Gastrocnemius medialis (tissue), 4 donors: ENCODE results near the gene HIRA. TPM values are rescaled to one million over a fixed set of nuclear protein-coding genes. Genes with fewer than 3 reads are reported as not detected.
A peak's percentile ranks its signal among the peaks of the same experiment; 100 is the strongest.

Source experiments
- ATAC-seq, 2 donors: fragments of 150-250 bp; one replicate each; pipeline ENCODE4 v1.9.1; 2016
- DNase-seq, 2 donors: peaks; one replicate each; pipeline ENCODE4 v3.0.0-alpha.2; 2019
- H3K27ac ChIP-seq, 4 donors: fragments of 200-600 bp; sonication (generic); 1 replicate in 1 of 4; 2 replicates in 3 of 4; pipeline ENCODE4 v1.5.1; 2016 to 2018; ENCODE audit warnings: mild to moderate bottlenecking in 2 of 4, moderate library complexity in 1 of 4
- H3K27me3 ChIP-seq, 3 donors: fragments of 200-600 bp; sonication (generic) in 2 of 3; 1 replicate in 1 of 3; 2 replicates in 2 of 3; pipeline versions ENCODE4 v1.5.1 to v1.6.0; 2016 to 2019; ENCODE audit warnings: mild to moderate bottlenecking in 1 of 3, moderate library complexity in 1 of 3
- H3K36me3 ChIP-seq, 2 donors: fragments of 200-600 bp; sonication (generic) in 1 of 2; one replicate each; pipeline ENCODE4 v1.5.1; 2017 to 2018
- H3K4me1 ChIP-seq, 2 donors: fragments of 200-600 bp; sonication (generic) in 1 of 2; one replicate each; pipeline ENCODE4 v1.5.1; 2016 to 2017; ENCODE audit warnings: mild to moderate bottlenecking in 2 of 2
- H3K4me3 ChIP-seq, 4 donors: fragments of 200-600 bp; sonication (generic) in 3 of 4; 1 replicate in 1 of 4; 2 replicates in 3 of 4; pipeline ENCODE4 v1.5.1; 2016 to 2019; ENCODE audit warnings: mild to moderate bottlenecking in 2 of 4
- H3K9me3 ChIP-seq, 3 donors: fragments of 200-600 bp; sonication (generic) in 2 of 3; 1 replicate in 1 of 3; 2 replicates in 2 of 3; pipeline ENCODE4 v1.5.1; 2016 to 2019
- POLR2A ChIP-seq, 2 donors: fragments of 450-650 bp; IDR thresholded peaks; one replicate each; pipeline ENCODE4 v1.6.1; 2017; ENCODE audit warnings: antibody characterized with exemption in 2 of 2, mild to moderate bottlenecking in 2 of 2, moderate library complexity in 2 of 2
- in situ Hi-C, 4 donors: fragments of 200-750 bp; cut with MboI; loops; one replicate each; pipeline versions ENCODE4 v1.15.0 to v1.8.0; 2017; ENCODE audit warnings: low sequenced_read_pairs in 4 of 4
- intact Hi-C: fragments of 100-400 bp; cut with DNase I; formaldehyde crosslinking; loops from one replicate; pipeline ENCODE4 v1.15.1; 2023; ENCODE audit warnings: low total_unique reads
- total RNA-seq, 4 donors: library from RNA; depleted of rRNA; stranded (reverse); fragments of >200 nt; gene quantifications; one replicate each; pipeline versions ENCODE4 v1.1.0 to v1.2.3, GENCODE V29; 2016
- TF ChIP-seq, protein P1 (sequence below), 5 experiments: fragments of 450-650 bp in 3 of 5; fragments of 200-600 bp in 2 of 5; sonication (generic) in 2 of 5; IDR thresholded peaks in 4 of 5; conservative IDR thresholded peaks in 1 of 5; 1 replicate in 4 of 5; 2 replicates in 1 of 5; pipeline ENCODE4 v1.5.1; 2016 to 2019; ENCODE audit warnings: antibody characterized with exemption in 5 of 5, mild to moderate bottlenecking in 3 of 5, moderate library complexity in 3 of 5

Gene HIRA
- total RNA-seq, 4 donors from 2014 or later: 14.2 to 46.8 (median 24.6) TPM

GRCh38 chr22:19341500-19341899 lies 90.0 kb downstream of the HIRA start:
- intact Hi-C loops: no loop called here
- H3K36me3 ChIP-seq: peaks cover 4 to 64% of the 10 kb centered on the region in 2 donors
- no peaks in the 10 kb centered on the region for H3K4me1 ChIP-seq
- ATAC-seq: no peak
- in situ Hi-C loops: loop anchor here in 1 of 4 donors (25.0 kb wide), 1 partner anchor 296 kb away; no protein-coding TSS in a partner anchor
- no peaks in the 10 kb centered on the region for H3K27me3 ChIP-seq
- H3K27ac ChIP-seq: no peak overlapping the region
- TF ChIP-seq POLR2A (IDR thresholded peaks at IDR 0.05): no peak
- H3K9me3 ChIP-seq: peaks cover 0 to 9% (median 0%) of the 10 kb centered on the region in 3 donors
- no peak overlapping the region for H3K4me3 ChIP-seq
- DNase-seq: no peak

GRCh38 chr22:19337137-19337536 lies 94.4 kb downstream of the HIRA start:
- TF ChIP-seq, protein P1, sequence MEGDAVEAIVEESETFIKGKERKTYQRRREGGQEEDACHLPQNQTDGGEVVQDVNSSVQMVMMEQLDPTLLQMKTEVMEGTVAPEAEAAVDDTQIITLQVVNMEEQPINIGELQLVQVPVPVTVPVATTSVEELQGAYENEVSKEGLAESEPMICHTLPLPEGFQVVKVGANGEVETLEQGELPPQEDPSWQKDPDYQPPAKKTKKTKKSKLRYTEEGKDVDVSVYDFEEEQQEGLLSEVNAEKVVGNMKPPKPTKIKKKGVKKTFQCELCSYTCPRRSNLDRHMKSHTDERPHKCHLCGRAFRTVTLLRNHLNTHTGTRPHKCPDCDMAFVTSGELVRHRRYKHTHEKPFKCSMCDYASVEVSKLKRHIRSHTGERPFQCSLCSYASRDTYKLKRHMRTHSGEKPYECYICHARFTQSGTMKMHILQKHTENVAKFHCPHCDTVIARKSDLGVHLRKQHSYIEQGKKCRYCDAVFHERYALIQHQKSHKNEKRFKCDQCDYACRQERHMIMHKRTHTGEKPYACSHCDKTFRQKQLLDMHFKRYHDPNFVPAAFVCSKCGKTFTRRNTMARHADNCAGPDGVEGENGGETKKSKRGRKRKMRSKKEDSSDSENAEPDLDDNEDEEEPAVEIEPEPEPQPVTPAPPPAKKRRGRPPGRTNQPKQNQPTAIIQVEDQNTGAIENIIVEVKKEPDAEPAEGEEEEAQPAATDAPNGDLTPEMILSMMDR (IDR thresholded peaks at IDR 0.05 in 4 of 5, conservative IDR thresholded peaks at IDR 0.05 in 1 of 5): no peak
- no peak for TF ChIP-seq POLR2A (IDR thresholded peaks at IDR 0.05)
- no peak overlapping the region for H3K27ac ChIP-seq
- in situ Hi-C loops (loop anchor here in 1 of 4 donors (25.0 kb wide), 1 partner anchor 300 kb away; no protein-coding TSS in a partner anchor), intact Hi-C loops (no loop called here)
- no peaks in the 10 kb centered on the region for H3K27me3 ChIP-seq
- DNase-seq (no peak), ATAC-seq (no peak)
- no peak overlapping the region for H3K4me3 ChIP-seq
- peaks cover 0 to 76% of the 10 kb centered on the region in 2 donors for H3K36me3 ChIP-seq
- H3K4me1 ChIP-seq: no peaks in the 10 kb centered on the region
- peaks cover 0 to 9% (median 0%) of the 10 kb centered on the region in 3 donors for H3K9me3 ChIP-seq

DNA sequence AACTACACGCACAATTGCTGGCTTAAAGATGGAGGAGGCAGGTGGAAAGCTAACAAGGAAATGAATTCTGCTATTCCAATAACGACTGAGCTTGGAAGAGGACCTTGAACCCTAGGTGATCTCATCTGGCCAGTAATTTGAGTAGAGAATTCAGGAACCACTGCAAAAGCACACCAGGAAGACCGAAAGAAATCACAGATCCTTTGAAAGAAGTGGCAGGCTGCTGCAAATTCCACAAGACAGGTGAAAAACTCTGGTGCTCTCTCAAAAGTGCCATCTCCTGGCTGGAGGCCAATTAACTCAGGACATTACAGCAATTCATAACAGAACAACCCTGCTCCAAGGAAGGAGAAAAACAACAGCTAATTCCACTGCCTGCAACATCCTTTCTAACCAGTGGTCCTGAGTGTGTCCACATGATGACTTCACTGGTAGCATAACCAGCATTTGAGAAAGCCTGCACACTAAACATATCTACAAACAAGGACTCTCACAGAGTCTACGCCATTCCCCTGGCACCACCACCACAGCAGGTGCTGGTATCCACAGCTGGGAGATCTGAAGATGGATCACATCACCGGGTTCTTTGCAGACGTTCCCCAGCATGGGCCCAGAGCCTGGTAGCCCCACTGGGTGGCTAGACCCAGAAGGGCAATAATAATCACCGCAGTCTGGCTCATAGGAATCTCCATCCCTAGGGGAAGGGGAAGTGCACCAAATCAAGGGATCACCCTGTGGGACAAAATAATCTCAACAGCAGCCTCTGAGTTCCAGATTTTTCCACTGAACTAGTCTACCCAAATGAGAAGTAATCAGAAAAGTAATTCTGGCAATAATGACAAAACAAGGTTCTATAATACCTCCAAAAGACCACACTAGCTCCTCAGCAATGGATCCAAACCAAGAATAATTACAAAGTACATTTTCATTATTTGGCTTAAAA lies 95.1 kb downstream of the HIRA start:
- in situ Hi-C loops: loop anchor here in 1 of 4 donors (25.0 kb wide), 1 partner anchor 301 kb away; no protein-coding TSS in a partner anchor
- TF ChIP-seq POLR2A (IDR thresholded peaks at IDR 0.05): no peak
- TF ChIP-seq, protein P1 (IDR thresholded peaks at IDR 0.05 in 4 of 5, conservative IDR thresholded peaks at IDR 0.05 in 1 of 5): no peak
- Histone ChIP-seq H3K4me3 (no peak overlapping the region), H3K27me3 (no peaks in the 10 kb centered on the region), H3K9me3 (peaks cover 0 to 9% (median 0%) of the 10 kb centered on the region in 3 donors), H3K4me1 (no peaks in the 10 kb centered on the region), H3K36me3 (peaks cover 0 to 84% of the 10 kb centered on the region in 2 donors), H3K27ac (no peak overlapping the region)
- no peak for ATAC-seq
- no peak for DNase-seq
- intact Hi-C loops: no loop called here

DNA sequence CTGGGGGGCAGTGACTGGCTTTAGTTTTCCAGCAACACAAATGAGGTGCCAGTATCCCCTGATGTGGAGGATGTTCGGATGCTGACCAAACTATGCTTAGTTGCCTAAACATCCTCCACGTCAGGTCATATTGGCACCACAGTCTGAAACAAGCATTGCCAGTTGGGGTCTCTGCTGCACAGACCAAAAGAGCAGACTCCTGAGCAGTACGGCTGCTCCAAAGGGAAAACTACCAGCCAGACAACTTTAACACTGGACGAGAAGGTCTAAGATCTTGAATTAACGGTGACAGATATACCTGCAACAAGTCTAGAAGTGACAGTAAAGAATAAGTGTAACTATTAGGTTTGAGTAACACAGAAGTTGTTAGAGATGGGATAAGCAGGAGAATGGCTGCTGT lies 99.6 kb downstream of the HIRA start:
- Histone ChIP-seq H3K4me1 (peaks cover 0 to 8% of the 10 kb centered on the region in 2 donors), H3K36me3 (peaks cover 0 to 77% of the 10 kb centered on the region in 2 donors), H3K27ac (no peak overlapping the region), H3K4me3 (no peak overlapping the region), H3K27me3 (no peaks in the 10 kb centered on the region), H3K9me3 (no peaks in the 10 kb centered on the region)
- intact Hi-C loops (no loop called here), in situ Hi-C loops (loop anchor here in 1 of 4 donors (25.0 kb wide), 1 partner anchor 305 kb away; no protein-coding TSS in a partner anchor)
- DNase-seq: no peak
- TF ChIP-seq, protein P1 (IDR thresholded peaks at IDR 0.05 in 4 of 5, conservative IDR thresholded peaks at IDR 0.05 in 1 of 5): no peak
- no peak for TF ChIP-seq POLR2A (IDR thresholded peaks at IDR 0.05)
- ATAC-seq: no peak

DNA sequence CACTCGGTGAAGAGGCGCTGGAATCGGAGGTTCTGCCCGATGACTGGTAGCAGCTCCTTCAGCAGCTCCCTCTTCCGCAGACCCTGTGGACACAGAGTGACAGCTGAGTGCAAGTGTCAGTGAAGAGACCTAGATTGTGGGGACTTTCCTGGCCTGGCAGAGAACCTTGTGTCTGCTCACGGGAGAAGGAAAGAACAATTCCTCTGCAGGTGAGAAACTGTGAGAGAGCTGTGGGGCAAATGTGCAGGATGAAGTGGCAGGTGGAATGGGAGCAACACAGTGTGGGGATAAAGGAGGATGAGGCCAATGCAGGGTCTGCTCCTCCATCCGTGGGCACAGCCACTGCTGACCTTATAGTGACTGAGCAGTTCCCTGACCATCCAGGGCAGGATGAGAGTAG lies 100.1 kb downstream of the HIRA start:
- Histone ChIP-seq H3K36me3 (peaks cover 0 to 72% of the 10 kb centered on the region in 2 donors), H3K4me1 (peaks cover 0 to 8% of the 10 kb centered on the region in 2 donors), H3K27me3 (no peaks in the 10 kb centered on the region), H3K27ac (peak overlapping the region in 2 of 4 donors; percentile 23 to 42), H3K9me3 (no peaks in the 10 kb centered on the region), H3K4me3 (no peak overlapping the region)
- in situ Hi-C loops (loop anchor here in 1 of 4 donors (25.0 kb wide), 1 partner anchor 306 kb away; no protein-coding TSS in a partner anchor), intact Hi-C loops (no loop called here)
- no peak for DNase-seq
- TF ChIP-seq, protein P1 (IDR thresholded peaks at IDR 0.05 in 4 of 5, conservative IDR thresholded peaks at IDR 0.05 in 1 of 5): no peak
- no peak for TF ChIP-seq POLR2A (IDR thresholded peaks at IDR 0.05)
- ATAC-seq: no peak
